Measurements from ENCODE around the gene ANXA9.

- no peak for TF ChIP-seq CTCF (IDR thresholded peaks at IDR 0.05)
- TF ChIP-seq EZH2 (IDR thresholded peaks at IDR 0.05; ENCODE audit: borderline replicate concordance, insufficient read depth, low read depth, low read length, poor library complexity, severe bottlenecking), result no peak
These were observed 9.6 kb upstream of the ANXA9 start for GRCh38 chr1:150972417-150972940.

Data from B cell (primary cell).